Activated CD8-positive, alpha-beta memory T cell treated with anti-CD3 and anti-CD28 coated beads for 4 hours (primary cell): ENCODE results near the gene AHI1.
A peak's percentile ranks its signal among the peaks of the same experiment; 100 is the strongest.
"Not testable (repeated sequence)": the region's sequence is repeated elsewhere in the genome, so short reads cannot be mapped to it uniquely, and the experiment has no call there.

ENCODE experiments used
- DNase-seq, 2 donors: peaks; one replicate each; pipeline ENCODE4 v3.0.0-alpha.2; 2020; ENCODE audit warnings: low read depth in 2 of 2

Gene AHI1

DNA sequence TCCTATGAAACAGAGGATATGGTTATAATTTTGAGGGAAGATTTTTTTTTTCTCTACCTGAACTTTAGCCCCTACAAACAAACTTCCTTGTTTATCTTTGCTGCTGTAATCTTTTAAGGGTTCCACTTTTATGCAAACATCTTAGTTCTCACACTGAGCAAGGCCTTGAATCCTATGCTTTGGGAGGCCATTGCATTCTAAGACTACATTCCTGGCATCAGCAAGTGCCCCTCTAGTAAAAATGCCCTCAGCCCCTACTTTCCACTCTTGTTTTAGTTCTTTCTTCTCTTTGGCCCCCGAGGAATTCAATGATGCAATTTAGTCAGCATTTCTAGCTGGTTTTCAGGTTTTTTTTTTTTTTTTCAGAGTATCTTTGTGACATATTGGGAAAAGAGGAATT is 8.1 kb upstream of the AHI1 start:
- no peak for DNase-seq

GRCh38 chr6:135505222-135505621 is 7.7 kb upstream of the AHI1 start:
- DNase-seq: no peak

GRCh38 chr6:135504734-135505133 is 7.2 kb upstream of the AHI1 start:
- DNase-seq: no peak

GRCh38 chr6:135503703-135504475 is 6.3 kb upstream of the AHI1 start:
- no peak for DNase-seq

GRCh38 chr6:135499441-135500340 is 2.2 kb upstream of the AHI1 start:
- no peak for DNase-seq

GRCh38 chr6:135498185-135498841 is 773 bp upstream of the AHI1 start:
- DNase-seq: peak; percentile 35 to 52

DNA sequence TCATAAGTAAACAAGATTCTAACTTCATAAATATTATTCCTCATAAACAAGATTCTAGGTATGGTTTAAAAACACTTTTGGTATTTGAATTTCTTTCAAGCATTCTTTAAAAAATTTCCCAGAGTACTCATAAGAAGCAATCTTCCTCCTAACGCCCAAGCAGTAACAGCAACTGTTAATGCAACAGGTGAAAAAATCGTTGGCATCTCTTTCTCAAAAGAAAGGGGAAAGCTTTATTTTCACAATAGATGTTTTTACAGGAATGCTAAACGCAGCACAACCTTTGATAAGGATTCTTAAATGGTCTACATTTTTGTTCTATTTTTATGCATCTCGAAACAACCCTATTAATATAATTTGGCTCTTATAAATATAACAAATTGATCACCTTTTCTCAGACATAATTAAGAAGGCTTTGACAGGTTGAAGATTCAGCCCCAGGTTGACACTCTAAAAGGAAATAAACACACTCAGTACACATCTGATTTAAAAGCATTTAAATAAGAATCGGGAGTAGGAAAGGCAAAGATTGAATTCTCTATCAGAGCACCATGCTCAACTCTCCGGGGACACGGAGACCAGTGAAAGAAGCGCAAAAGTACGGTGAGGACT is 634 bp downstream of the AHI1 start:
- no peak for DNase-seq

GRCh38 chr6:135493218-135493961 is 4.2 kb downstream of the AHI1 start:
- no peak for DNase-seq

- no peak for DNase-seq
These were observed 7.2 kb downstream of the AHI1 start for GRCh38 chr6:135490381-135490780.

DNA sequence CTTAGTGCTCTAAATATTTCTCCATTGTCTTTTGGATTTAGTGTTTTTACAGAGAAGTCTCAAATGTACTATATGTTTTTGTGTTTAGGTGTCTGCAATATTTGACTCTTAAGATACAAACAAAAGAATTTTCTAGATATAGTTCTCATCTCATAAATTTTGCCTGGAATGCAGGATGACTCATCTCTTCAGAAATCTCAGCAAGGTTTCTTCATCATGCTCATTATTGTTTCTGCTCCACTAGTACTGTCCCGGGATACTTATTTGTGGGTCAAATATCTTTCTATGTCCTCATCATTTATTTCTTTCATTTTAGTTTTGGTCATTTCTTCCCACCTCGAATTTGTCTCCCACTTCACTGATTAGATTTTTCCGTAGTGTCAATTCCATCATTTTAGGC is 9.5 kb downstream of the AHI1 start:
- no peak for DNase-seq

- not testable (repeated sequence) for DNase-seq
These were observed 13.6 kb downstream of the AHI1 start for GRCh38 chr6:135483903-135484302.

DNA sequence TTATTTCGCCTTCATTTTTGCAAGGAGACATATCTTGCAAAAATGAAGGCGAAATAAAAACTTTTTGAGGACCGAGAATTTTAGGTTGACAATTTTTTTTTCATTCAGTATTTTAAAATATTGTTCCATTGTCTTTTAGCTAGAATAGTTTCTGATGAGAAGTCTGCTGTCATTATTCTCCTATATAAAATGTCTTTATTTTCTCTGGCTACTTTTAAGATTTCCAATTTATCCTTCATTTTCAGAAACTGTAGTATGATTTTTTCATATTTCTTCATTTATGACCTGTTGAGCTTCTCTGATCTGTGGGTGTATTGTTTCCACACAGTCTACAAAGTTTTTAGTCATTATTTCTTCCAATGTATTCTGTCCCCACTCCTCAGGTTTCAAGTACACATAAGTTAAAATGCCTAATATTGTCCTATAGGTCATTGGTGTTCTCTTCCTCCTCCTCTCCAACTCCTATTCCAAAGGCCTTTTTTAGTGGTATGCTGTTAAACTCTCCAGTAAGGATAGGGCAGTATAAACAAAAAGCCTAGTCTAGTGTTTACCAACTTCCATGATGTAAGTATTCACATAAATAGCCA is 15.7 kb downstream of the AHI1 start:
- no peak for DNase-seq

DNA sequence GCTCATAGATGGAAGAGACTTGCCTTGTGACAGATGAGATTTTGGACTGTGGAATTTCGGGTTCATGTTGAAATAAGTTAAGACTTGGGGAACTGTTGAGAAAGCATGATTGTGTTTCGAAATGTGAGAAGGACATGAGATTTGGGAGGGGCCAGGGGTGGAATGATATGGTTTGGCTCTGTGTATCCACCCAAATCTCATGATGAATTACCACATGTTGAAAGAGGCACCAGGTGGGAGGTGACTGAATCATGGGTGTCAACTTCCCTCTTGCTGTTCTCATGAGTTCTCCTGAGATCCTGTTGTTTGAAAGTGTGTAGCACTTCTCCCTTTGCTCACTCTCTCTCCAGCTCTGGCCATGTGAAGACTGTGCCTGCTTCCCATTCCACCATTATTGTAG is 17.9 kb downstream of the AHI1 start:
- DNase-seq: no peak

DNA sequence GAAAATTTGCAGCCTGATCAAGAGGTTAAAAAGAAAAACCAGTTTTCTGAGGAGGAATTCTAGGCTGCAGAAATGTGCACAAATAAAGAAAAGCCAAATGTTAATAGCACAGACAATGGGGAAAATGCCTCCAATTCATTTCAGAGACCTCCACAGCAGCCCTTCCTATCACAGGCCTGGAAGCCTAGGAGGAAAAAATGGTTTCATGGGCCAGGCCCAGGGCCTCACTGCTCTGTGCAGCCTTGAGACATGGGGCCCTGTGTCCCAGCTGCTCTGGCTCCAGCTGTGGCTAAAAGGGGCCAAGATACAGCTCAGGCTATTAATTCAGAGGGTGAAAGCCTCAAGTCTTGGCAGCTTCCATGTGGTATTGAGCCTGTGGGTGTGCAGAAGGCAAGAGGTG is 18.9 kb downstream of the AHI1 start:
- no peak for DNase-seq

DNA sequence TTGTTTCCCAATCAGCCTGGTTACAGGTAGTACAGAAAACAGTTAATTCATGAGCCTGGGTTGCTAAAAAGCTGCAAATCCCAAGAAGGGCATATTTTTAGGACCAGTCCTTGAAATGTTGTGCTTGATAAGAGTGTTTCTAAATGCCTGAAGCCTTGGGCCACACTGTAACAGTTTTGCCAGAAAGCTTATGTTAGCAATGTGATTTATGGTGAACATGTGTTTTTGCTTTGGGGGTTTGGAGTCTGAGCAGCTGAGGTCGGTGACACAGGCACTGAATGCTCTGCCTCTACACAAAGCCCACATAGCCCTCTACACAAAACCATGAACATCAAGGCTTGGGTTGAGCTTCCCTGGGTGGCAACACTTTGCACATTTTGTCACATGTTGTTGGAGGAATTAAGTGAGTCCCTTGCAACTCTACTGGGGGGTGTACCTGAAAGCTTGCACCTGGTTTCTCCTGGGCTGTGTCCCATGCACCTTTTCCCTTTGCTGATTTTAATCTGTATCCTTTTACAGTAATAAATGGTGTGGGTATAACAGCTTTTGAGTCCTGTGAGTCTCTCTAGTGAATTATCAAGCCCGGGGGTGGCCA is 22.2 kb downstream of the AHI1 start:
- no peak for DNase-seq

GRCh38 chr6:135474362-135474761 is 23.2 kb downstream of the AHI1 start:
- DNase-seq: no peak

DNA sequence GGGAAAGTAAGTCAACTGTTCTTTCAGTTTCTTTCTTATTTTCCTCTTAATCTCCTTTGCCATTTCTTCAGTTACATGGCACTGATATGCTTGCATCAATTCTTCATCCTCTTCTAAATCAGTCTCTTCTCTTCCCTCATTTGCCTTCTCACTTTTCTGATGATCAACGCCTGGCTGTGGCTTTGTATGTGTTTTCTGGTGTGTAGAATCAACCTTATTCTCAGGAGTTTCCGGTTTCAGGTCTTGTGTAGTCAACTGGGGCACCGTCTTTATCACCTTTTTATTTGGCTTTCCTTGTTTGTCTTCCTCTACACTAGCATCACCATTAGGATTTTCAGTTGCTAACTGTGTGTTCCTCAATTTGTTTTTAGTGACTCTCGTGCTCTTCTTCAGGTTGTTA is 31.6 kb downstream of the AHI1 start:
- no peak for DNase-seq

DNA sequence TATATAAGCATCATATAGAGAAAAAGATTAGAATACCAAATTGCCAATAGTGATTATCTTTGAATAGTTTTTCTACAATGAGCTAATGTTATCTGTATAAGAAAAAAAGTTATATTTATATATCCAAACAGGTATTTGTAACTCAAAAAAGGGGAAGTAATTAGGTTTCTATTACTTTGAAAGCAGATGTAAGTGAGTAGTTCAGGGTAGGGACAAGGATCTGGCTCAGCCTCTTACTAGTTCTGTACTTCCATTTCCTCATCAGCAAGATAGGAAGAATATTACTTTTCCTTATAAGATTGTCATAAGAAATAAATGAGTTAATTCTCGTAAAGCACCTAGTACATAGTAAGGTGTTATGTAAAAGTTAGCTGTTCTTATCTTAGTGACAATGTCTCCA is 32.2 kb downstream of the AHI1 start:
- DNase-seq: no peak

- no peak for DNase-seq
These were observed 32.9 kb downstream of the AHI1 start for GRCh38 chr6:135464634-135465033.

GRCh38 chr6:135461208-135461607 is 36.3 kb downstream of the AHI1 start:
- no peak for DNase-seq

GRCh38 chr6:135458051-135458450 is 39.5 kb downstream of the AHI1 start:
- no peak for DNase-seq
